ENCODE data around the gene B3GNT3.

The B3GNT3 gene

GRCh38 chr19:17794731-17795494 is at the start of gene B3GNT3:
TSS of gene B3GNT3 (plus strand) at chr19:17795138. CDS start at chr19:17807808, 12,670 bp downstream.
- DNase-seq: no peak

DNA sequence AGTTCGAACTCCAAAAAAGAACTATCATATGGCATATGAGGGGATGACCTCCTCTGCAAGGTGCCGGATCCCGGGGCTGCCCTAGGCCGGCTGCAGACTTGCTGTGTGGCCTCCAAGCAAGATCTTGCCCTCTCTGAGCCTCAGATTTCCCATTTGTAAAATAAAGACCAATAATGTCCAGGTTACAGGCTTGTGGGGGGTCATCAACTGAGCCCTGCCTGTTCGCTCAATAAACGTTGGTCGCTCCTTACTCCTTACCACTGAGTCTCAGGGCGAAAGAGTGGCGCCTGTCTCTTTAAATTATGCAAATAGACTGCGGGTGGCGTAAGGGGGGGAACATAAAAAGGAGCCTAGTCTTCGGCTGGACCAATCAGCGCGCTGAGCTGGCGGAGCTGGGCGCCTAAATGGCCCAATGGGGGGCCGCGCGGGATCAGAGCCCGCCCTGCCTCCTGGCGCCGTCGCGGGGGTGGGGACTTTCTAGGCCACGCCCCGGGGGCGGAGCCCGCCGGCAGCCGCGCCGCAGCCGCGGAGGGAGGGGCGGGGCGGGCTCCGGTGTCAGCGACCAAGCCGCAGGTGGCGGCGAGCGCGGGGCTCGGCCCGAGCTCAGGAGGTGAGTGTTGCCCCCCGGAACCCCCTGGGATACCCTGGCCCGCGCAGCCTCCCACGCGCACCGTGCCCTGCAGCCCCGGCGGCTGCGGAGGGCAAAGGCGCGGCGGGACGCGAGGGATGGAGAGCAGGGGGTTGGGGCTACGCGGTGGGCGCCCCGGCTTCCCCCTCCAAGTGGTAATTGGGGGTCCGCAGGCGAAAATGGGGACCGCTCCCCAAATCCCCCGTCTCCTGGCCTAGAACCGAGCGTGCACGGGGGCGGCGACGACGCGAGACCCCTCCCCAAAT is 47.5 kb upstream of the B3GNT3 start:
- DNase-seq: peak; percentile 91

GRCh38 chr19:17748884-17749638 is 45.9 kb upstream of the B3GNT3 start:
- no peak for DNase-seq

DNA sequence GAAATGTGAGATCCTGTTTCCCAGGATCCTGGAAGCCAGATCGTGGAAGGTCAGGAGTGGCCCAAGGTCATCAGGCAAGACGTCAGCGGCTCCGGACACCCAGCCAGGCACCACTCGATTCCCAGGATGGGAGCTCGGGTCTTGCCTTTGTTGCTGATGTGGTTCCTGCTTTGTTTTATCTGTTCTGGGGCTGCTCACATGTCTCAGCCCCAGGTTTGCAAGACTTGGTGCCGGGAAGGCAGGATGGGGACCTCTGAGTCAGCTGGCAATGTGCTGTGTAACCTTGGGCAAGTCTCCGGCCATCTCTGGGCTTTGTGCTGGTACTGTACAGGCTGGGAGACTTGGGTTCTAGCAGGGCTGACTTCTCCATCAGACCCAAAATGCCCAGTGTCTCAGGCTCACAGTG is 45.0 kb upstream of the B3GNT3 start:
- DNase-seq: no peak

GRCh38 chr19:17751103-17751911 is 43.6 kb upstream of the B3GNT3 start, which contains the start of gene FCHO1:
TSS of gene FCHO1 (plus strand) at chr19:17751477. CDS start at chr19:17755165, 3,688 bp downstream.
- no peak for DNase-seq

GRCh38 chr19:17751912-17752273 is 43.0 kb upstream of the B3GNT3 start:
- DNase-seq: no peak

GRCh38 chr19:17752865-17753639 is 41.9 kb upstream of the B3GNT3 start:
- no peak for DNase-seq

GRCh38 chr19:17753976-17754375 is 41.0 kb upstream of the B3GNT3 start:
- DNase-seq: peak; percentile 55

GRCh38 chr19:17754634-17755442 is 40.1 kb upstream of the B3GNT3 start:
- no peak for DNase-seq

- no peak for DNase-seq
Measured at GRCh38 chr19:17755443-17755890, 39.5 kb upstream of the B3GNT3 start.

- DNase-seq: peak; percentile 94
Measured at GRCh38 chr19:17755977-17756670, 38.8 kb upstream of the B3GNT3 start.

DNA sequence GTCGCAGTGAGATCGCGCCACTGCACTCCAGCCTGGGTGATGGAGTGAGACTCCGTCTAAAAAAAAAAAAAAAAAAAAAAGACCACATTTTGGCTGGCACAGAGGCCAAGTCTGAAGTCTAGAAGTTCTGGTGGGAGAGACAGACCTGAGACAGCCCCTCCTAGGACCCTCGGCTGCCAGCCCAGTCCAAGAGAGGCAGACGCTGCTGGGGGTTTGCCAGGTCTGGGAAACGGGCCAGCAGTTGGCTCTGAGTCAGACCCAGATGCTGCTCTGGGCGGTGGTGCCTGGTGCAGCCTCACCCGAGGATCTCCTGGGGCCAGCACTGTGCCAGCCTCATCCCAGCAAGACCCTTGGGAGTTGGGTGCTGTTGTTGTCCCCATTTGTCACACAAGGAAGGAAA is 37.8 kb upstream of the B3GNT3 start:
- no peak for DNase-seq

GRCh38 chr19:17758515-17758914 is 36.4 kb upstream of the B3GNT3 start:
- no peak for DNase-seq

DNA sequence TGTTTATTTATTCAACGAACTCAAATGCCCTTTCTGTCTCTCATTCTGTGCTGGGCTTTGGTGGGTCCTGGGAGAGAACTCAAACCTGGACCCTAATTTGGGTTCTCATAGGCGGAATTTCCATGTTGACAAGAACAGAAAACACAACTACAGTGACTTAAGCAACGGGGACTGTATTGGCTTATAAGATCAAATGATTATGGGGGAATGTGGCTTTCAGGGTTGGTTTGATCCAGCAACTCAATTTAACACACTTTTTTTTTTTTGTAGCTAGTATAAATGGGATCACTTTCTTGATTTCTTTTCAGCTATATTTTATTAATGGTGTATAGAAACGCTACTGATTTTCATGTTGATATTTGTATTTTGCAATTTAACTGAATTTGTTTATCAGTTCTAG is 33.8 kb upstream of the B3GNT3 start:
- no peak for DNase-seq

DNA sequence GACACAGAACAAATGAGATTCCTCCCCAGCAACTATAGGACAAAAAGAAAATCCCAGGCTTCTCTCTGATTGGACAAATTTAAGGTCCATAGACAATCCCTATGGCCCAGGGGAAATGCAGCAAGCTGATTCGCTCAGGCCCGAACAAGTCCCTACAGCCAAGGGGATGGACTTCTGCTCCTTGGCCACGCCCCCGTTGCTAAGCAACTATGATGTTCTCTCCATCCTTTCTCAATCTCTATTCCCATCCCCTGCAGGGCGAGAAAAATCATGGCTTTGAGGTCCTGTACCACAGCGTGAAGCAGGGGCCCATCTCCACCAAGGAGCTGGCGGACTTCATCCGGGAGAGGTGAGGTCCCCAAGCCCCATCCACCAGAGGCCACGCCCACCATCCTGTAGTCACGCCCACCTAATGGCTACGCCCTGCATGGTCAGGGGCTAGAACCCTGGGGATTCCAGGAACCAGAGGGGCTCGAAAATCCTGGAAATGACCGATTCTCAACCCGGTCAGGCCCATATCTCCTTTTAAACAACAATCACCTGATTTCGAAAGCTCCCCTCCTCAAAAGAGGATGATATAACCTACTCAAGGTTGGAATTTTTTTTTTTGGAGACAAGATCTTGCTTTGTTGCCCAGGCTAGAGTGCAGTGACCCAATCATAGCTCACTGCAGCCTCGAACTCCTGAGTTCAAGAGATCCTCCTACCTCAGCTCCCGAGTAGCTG is 32.3 kb upstream of the B3GNT3 start:
- peak; percentile 59 for DNase-seq

DNA sequence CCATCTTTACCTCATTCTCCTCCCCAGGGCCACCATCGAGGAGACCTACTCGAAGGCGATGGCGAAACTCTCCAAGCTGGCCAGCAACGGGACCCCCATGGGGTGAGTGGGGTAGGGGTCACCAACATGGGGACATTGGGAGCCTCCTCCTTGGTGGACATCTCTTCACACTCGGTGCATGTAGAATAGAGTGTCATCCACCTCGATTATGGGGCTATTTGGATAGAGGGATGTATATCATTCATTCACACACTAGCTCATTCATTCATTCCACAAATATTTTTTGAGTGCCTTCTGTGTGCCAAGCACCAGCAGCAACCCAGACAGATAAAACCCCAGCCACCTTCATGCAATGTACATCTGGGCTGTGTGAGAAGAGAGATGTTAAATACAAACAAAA is 30.6 kb upstream of the B3GNT3 start:
- DNase-seq: no peak

- no peak for DNase-seq
Measured at GRCh38 chr19:17765069-17765618, 29.8 kb upstream of the B3GNT3 start.

DNA sequence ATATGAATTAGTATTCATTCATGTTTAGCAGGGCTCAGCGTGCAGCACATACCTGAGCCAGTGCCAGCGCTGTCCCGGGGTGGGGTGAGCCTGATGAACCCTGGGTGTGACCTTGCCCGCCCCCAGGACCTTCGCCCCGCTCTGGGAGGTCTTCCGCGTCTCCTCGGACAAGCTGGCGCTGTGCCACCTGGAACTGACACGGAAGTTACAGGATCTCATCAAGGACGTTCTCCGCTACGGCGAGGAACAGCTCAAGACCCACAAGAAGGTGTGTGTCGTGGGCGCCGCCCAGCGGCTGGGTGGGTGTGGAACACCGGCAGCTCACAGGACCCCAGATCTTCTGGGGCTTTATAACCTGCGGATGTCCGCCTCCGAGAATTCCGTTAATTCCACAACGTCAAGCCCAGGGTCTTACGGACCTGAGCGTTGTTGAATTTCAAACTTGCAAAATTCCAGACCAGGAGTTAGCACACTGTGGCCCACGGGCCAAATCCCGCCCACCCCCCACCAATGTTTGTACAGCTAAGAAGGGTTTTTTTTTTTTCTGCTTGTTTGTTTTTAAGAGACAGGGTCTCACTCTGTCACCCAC is 28.3 kb upstream of the B3GNT3 start:
- DNase-seq: peak; percentile 74
